Karpas-422 (cell line): ENCODE measurements around the gene STEAP2. TPM values are rescaled to one million over a fixed set of nuclear protein-coding genes. Genes with fewer than 3 reads are reported as not detected.

Source experiments
- DNase-seq: peaks from one replicate; pipeline ENCODE4 v3.0.0-alpha.2; 2015
- H2AFZ ChIP-seq: fragments of 200-600 bp; sonication (generic); 2 replicates; pipeline ENCODE4 v1.6.1; 2014; ENCODE audit warnings: antibody characterized with exemption, low read length, mixed read lengths
- H3K27ac ChIP-seq: fragments of 200-600 bp; sonication (generic); 2 replicates; pipeline ENCODE4 v1.5.1; 2014; ENCODE audit warnings: mild to moderate bottlenecking, low read length, moderate library complexity
- H3K27me3 ChIP-seq: fragments of 200-600 bp; sonication (generic); 2 replicates; pipeline ENCODE4 v1.6.1; 2014; ENCODE audit warnings: low read length, mixed read lengths
- H3K36me3 ChIP-seq: fragments of 200-600 bp; sonication (generic); 2 replicates; pipeline ENCODE4 v1.6.1; 2014; ENCODE audit warnings: low read length, mixed read lengths; ENCODE audit not compliant: insufficient read depth
- H3K4me1 ChIP-seq: fragments of 200-600 bp; sonication (generic); 2 replicates; pipeline ENCODE4 v1.6.1; 2014; ENCODE audit warnings: mild to moderate bottlenecking, low read length, mixed read lengths
- H3K4me2 ChIP-seq: fragments of 200-600 bp; sonication (generic); 2 replicates; pipeline ENCODE4 v1.6.1; 2014; ENCODE audit warnings: low read length, low read depth, mild to moderate bottlenecking; ENCODE audit not compliant: poor library complexity, severe bottlenecking
- H3K4me3 ChIP-seq: fragments of 200-600 bp; sonication (generic); 2 replicates; pipeline ENCODE4 v1.5.1; 2014; ENCODE audit warnings: mild to moderate bottlenecking, antibody characterized with exemption, low read length, mixed read lengths
- H3K79me2 ChIP-seq: fragments of 200-600 bp; sonication (generic); 2 replicates; pipeline ENCODE4 v1.6.1; 2014; ENCODE audit warnings: mild to moderate bottlenecking, low read length, mixed read lengths
- H3K9ac ChIP-seq: fragments of 200-600 bp; sonication (generic); 2 replicates; pipeline ENCODE4 v1.6.0; 2014; ENCODE audit warnings: low read length
- H3K9me2 ChIP-seq: fragments of 200-600 bp; sonication (generic), shearing (Covaris generic); replicated peaks from 2 replicates; pipeline ENCODE4 v1.6.0; 2014; ENCODE audit warnings: mild to moderate bottlenecking, low read length, moderate library complexity; ENCODE audit not compliant: insufficient read depth
- H3K9me3 ChIP-seq: fragments of 300-700, 200-600 bp; sonication (generic); 2 replicates; pipeline ENCODE4 v1.6.1; 2014; ENCODE audit warnings: low read length, mixed read lengths
- H4K20me1 ChIP-seq: fragments of 200-600 bp; sonication (generic); 2 replicates; pipeline ENCODE4 v1.6.1; 2014; ENCODE audit warnings: mild to moderate bottlenecking, antibody characterized with exemption, low read length, low read depth; ENCODE audit not compliant: insufficient read depth
- total RNA-seq: library from RNA; depleted of rRNA; stranded (reverse); fragments of >200 nt; shearing (Covaris generic); gene quantifications from 2 replicates; pipeline ENCODE4 v1.2.3, GENCODE V29; 2014; ENCODE audit warnings: low replicate concordance

STEAP2 gene
- total RNA-seq, 1 experiment from 2014 or later: not detected

DNA sequence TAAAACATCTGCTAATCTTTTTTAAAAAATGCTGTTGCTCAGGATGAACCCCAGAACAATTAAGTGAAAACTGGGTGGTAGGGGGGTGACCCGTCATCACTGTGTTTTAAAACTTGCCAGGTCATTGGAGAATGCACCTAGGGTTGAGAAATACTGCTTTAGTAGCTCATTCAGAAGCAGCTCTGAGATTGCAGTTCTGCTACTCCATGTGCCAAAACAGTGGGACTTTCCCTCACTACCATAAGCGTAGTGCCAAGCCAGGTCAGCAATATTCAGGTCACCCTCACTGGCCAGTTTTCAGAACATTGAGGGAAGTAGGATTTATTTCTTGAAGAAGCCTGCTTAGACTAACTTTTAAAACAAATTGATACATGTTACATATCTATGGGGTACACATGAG is 5.2 kb downstream of the STEAP2 start:
- Histone ChIP-seq H3K4me3 (no peak overlapping the region), H3K27me3 (no peaks in the 10 kb centered on the region), H2AFZ (no peak overlapping the region), H3K9me3 (no peaks in the 10 kb centered on the region), H3K9me2 (no peaks in the 10 kb centered on the region), H3K4me2 (no peak overlapping the region), H3K4me1 (no peaks in the 10 kb centered on the region), H3K79me2 (no peaks in the 10 kb centered on the region), H4K20me1 (no peaks in the 10 kb centered on the region), H3K9ac (no peak overlapping the region), H3K36me3 (no peaks in the 10 kb centered on the region), H3K27ac (no peak overlapping the region)
- DNase-seq: no peak

- Histone ChIP-seq H3K4me1 (no peaks in the 10 kb centered on the region), H2AFZ (no peak overlapping the region), H3K27ac (no peak overlapping the region), H4K20me1 (no peaks in the 10 kb centered on the region), H3K9ac (no peak overlapping the region), H3K9me2 (no peaks in the 10 kb centered on the region), H3K4me2 (no peak overlapping the region), H3K36me3 (no peaks in the 10 kb centered on the region), H3K4me3 (no peak overlapping the region), H3K27me3 (no peaks in the 10 kb centered on the region), H3K79me2 (no peaks in the 10 kb centered on the region), H3K9me3 (no peaks in the 10 kb centered on the region)
- DNase-seq: no peak
Observed at GRCh38 chr7:90222390-90222789, 10.8 kb downstream of the STEAP2 start.

DNA sequence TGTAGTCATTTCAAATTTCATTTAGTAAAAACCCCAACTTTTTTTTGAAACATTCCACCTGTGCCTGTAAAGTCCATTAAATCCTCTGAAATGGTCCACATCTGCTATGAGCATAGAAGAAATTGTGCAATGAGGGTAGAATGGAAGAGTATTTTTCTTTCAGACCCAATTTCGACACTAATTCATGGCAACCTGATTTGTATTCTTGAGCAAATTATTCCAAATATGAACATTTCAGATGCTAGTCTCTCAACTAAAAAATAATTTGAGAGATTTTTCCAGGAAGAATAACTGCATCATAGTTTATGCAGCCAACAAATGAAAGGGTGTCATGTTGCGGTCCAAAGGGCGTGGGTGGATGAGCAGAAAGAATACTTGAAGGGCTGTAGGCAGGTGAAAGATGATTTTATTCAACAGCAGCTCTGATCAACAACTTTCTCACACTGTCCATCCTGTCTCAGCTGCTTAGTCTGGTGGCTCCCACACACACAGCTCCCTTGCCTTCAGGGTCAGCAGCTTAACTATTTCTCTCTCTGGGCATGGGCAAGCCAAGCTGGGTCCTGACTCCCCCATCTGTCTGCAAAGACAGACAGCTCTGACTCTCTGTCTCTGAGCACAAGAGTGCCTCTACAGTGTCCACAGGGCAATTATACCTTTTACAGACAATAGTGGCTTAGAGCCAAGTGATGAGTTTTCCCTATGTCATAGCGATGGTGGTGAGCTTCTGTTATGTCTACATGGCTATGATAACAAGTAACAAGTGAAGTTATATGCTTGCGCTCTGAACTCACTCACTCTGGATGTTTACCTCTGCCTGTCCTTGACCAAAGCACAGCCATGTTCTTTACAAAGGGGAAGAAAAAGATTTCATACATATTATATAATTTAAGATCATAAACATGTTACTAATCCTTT is 11.5 kb downstream of the STEAP2 start:
- Histone ChIP-seq H3K79me2 (no peaks in the 10 kb centered on the region), H4K20me1 (no peaks in the 10 kb centered on the region), H3K27ac (no peak overlapping the region), H3K4me2 (no peak overlapping the region), H3K9me2 (no peaks in the 10 kb centered on the region), H3K4me1 (no peaks in the 10 kb centered on the region), H3K36me3 (no peaks in the 10 kb centered on the region), H3K4me3 (no peak overlapping the region), H3K27me3 (no peaks in the 10 kb centered on the region), H2AFZ (no peak overlapping the region), H3K9ac (no peak overlapping the region), H3K9me3 (no peaks in the 10 kb centered on the region)
- no peak for DNase-seq

- DNase-seq: no peak
- no peak overlapping the region for H3K4me2 ChIP-seq
- H2AFZ ChIP-seq: no peak overlapping the region
- no peak overlapping the region for H3K4me3 ChIP-seq
- no peak overlapping the region for H3K27ac ChIP-seq
- H3K9me3 ChIP-seq: no peaks in the 10 kb centered on the region
- no peaks in the 10 kb centered on the region for H3K79me2 ChIP-seq
- H4K20me1 ChIP-seq: no peaks in the 10 kb centered on the region
- H3K9ac ChIP-seq: no peak overlapping the region
- no peaks in the 10 kb centered on the region for H3K36me3 ChIP-seq
- no peaks in the 10 kb centered on the region for H3K4me1 ChIP-seq
- H3K27me3 ChIP-seq: no peaks in the 10 kb centered on the region
- no peaks in the 10 kb centered on the region for H3K9me2 ChIP-seq
Observed at GRCh38 chr7:90224195-90224594, 12.7 kb downstream of the STEAP2 start.

DNA sequence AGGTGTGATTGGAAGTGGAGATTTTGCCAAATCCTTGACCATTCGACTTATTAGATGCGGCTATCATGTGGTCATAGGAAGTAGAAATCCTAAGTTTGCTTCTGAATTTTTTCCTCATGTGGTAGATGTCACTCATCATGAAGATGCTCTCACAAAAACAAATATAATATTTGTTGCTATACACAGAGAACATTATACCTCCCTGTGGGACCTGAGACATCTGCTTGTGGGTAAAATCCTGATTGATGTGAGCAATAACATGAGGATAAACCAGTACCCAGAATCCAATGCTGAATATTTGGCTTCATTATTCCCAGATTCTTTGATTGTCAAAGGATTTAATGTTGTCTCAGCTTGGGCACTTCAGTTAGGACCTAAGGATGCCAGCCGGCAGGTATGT is 13.6 kb downstream of the STEAP2 start:
- Histone ChIP-seq H3K4me1 (no peaks in the 10 kb centered on the region), H3K79me2 (no peaks in the 10 kb centered on the region), H3K27me3 (no peaks in the 10 kb centered on the region), H3K27ac (no peak overlapping the region), H3K9ac (no peak overlapping the region), H3K4me2 (no peak overlapping the region), H3K9me3 (no peaks in the 10 kb centered on the region), H3K4me3 (no peak overlapping the region), H2AFZ (no peak overlapping the region), H3K36me3 (no peaks in the 10 kb centered on the region), H3K9me2 (no peaks in the 10 kb centered on the region), H4K20me1 (no peaks in the 10 kb centered on the region)
- no peak for DNase-seq

DNA sequence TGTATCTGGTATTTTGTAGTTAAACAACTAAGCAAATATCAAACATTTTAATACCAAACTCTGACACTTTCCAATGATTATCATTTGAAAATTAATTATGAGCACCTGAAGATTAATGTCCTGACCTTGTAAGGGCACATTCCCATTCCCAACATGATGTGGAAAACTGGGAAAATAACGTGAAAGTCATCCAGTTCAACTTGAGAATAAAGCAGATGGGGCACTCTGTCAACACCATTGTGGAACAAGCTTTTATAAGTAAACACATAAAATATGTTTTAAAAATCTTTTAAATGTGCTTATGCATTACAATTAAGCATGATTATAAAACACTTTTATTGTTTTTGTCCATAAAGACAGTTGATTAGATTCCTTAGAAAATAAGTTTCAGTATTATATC is 14.1 kb downstream of the STEAP2 start:
- Histone ChIP-seq H3K79me2 (no peaks in the 10 kb centered on the region), H2AFZ (no peak overlapping the region), H3K4me3 (no peak overlapping the region), H3K9me2 (no peaks in the 10 kb centered on the region), H3K27me3 (no peaks in the 10 kb centered on the region), H3K36me3 (no peaks in the 10 kb centered on the region), H3K9me3 (no peaks in the 10 kb centered on the region), H3K27ac (no peak overlapping the region), H4K20me1 (no peaks in the 10 kb centered on the region), H3K4me1 (no peaks in the 10 kb centered on the region), H3K9ac (no peak overlapping the region), H3K4me2 (no peak overlapping the region)
- no peak for DNase-seq

- Histone ChIP-seq H3K4me2 (no peak overlapping the region), H3K27ac (no peak overlapping the region), H3K9me3 (no peaks in the 10 kb centered on the region), H3K9me2 (no peaks in the 10 kb centered on the region), H3K9ac (no peak overlapping the region), H4K20me1 (no peaks in the 10 kb centered on the region), H3K36me3 (no peaks in the 10 kb centered on the region), H3K27me3 (no peaks in the 10 kb centered on the region), H2AFZ (no peak overlapping the region), H3K4me3 (no peak overlapping the region), H3K79me2 (no peaks in the 10 kb centered on the region), H3K4me1 (no peaks in the 10 kb centered on the region)
- DNase-seq: no peak
Observed at GRCh38 chr7:90227259-90227658, 15.7 kb downstream of the STEAP2 start.

DNA sequence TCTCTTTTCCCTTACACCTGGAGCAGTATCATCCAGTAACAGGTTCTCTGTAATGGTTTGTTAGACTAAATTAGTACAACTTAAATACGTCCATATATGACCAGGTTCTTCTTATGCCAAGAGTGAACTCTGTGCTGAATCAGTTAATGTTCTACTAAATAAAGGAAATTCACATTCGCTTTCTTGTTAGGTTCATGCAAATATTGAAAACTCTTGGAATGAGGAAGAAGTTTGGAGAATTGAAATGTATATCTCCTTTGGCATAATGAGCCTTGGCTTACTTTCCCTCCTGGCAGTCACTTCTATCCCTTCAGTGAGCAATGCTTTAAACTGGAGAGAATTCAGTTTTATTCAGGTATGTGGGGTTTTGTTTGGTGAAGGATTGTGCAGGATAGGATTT is 18.1 kb downstream of the STEAP2 start:
- no peak overlapping the region for H3K4me2 ChIP-seq
- no peaks in the 10 kb centered on the region for H4K20me1 ChIP-seq
- H3K4me3 ChIP-seq: no peak overlapping the region
- no peaks in the 10 kb centered on the region for H3K9me2 ChIP-seq
- no peaks in the 10 kb centered on the region for H3K27me3 ChIP-seq
- no peak overlapping the region for H3K9ac ChIP-seq
- no peaks in the 10 kb centered on the region for H3K79me2 ChIP-seq
- no peak for DNase-seq
- H3K27ac ChIP-seq: no peak overlapping the region
- no peaks in the 10 kb centered on the region for H3K4me1 ChIP-seq
- H3K36me3 ChIP-seq: no peaks in the 10 kb centered on the region
- H3K9me3 ChIP-seq: no peaks in the 10 kb centered on the region
- no peak overlapping the region for H2AFZ ChIP-seq
